HG02938 (cell line): ENCODE results near the gene C2CD3.
"Not testable (repeated sequence)": the region's sequence is repeated elsewhere in the genome, so short reads cannot be mapped to it uniquely, and the experiment has no call there.

Experiments used
- ATAC-seq: cut with Tn5 transposase; IDR thresholded peaks from one replicate; pipeline ENCODE4 v1.9.1; 2021; ENCODE audit warnings: mild to moderate bottlenecking, moderate library complexity; ENCODE audit not compliant: unreplicated experiment

C2CD3 gene

GRCh38 chr11:74069146-74070046 lies 101.4 kb downstream of the C2CD3 start:
- no peak for ATAC-seq

GRCh38 chr11:74066663-74067062 lies 104.1 kb downstream of the C2CD3 start:
- ATAC-seq: not testable (repeated sequence)

DNA sequence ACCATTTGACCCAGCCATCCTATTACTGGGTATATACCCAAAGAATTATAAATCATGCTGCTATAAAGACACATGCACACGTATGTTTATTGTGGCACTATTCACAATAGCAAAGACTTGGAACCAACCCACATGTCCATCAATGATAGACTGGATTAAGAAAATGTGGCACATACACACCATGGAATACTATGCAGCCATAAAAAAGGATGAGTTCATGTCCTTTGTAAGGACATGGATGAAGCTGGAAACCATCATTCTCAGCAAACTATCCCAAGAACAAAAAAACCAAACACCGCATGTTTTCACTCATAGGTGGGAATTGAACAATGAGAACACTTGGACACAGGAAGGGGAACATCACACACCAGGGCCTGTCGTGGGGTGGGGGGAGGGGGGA lies 105.3 kb downstream of the C2CD3 start:
- ATAC-seq: not testable (repeated sequence)

GRCh38 chr11:74063628-74064027 lies 107.2 kb downstream of the C2CD3 start:
- not testable (repeated sequence) for ATAC-seq

GRCh38 chr11:74061599-74061998 lies 109.2 kb downstream of the C2CD3 start:
- not testable (repeated sequence) for ATAC-seq

GRCh38 chr11:74057249-74058151 lies 113.3 kb downstream of the C2CD3 start:
- no peak for ATAC-seq

DNA sequence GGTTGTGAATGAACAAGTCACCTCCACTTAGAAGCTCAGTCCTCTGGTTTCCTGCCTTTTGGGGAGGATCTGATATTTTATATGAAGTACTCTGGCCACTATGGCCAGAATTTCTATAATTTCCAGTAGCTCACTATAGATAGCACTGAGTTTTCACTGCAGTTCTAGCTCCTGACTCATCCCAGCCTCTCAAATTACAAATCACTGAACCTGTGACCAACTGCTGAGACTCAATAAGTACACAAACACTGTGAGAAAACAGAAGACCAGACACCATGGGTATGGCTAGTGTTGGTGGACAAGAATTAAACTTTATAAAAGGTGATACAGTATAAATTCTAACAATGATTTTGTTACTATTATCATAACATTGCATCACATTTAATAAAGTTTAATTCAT lies 114.9 kb downstream of the C2CD3 start:
- no peak for ATAC-seq

GRCh38 chr11:74050465-74050864 lies 120.3 kb downstream of the C2CD3 start:
- ATAC-seq: no peak

GRCh38 chr11:74048993-74049392 lies 121.8 kb downstream of the C2CD3 start:
- no peak for ATAC-seq

GRCh38 chr11:74044538-74044937 lies 126.3 kb downstream of the C2CD3 start:
- no peak for ATAC-seq

DNA sequence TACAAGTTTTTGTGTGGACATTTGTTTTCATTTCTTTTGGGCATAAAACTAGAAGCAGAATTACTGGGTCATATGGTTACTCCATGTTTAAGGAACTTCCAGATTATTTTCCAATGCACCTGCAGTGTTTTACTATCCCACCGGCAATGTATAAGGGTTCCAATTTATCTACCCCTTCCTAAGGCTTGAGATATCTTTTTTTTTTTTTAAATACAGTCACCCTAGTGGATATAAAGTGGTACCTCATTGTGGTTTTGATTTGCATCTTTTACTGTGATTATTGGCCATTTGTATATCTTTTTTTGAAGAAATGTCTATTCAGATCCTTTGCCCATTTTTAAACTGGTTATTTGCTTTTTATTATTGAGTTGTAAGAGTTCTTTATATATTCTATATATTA lies 127.4 kb downstream of the C2CD3 start:
- ATAC-seq: no peak

- ATAC-seq: no peak
Observed at GRCh38 chr11:74037309-74037708, 133.5 kb downstream of the C2CD3 start.

DNA sequence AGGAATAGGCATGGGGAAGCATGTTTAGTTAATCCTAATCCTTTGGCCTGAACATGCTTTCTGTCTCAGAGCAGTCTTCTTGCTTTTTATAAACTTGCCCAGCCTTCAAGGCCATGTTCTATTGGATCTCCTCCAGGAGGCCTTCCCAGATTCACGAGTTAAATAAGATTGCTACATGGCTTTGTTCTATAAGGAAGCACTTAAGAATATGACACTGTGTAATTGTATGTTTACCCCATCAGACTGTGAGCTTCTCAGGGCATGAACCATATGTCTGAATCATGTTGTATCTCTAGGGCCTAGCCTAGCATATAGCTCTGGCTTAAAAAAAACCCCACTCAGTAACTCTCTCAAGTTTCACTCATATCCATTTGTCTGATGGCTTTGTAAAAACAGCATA lies 135.5 kb downstream of the C2CD3 start:
- ATAC-seq: no peak

DNA sequence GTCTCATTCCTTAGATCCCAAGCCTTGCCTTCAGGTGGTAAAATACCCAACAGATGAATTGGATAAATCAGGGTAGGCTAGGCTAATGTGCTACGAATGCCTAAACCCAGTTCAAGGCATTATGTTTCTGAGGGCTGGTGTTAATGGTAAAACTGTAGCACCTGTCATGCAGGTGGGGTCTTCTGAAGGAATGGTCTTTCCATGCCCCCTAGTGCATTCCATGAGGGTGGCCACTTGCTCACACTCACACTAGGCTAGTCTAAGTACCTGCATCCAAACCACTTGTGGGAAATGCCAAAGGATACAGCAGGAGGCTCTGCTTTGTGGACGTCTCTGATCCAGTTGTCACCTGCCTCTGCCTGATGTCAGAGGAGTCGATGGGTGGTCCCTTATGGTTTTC lies 137.8 kb downstream of the C2CD3 start:
- no peak for ATAC-seq

GRCh38 chr11:74030723-74031676 lies 139.8 kb downstream of the C2CD3 start:
- ATAC-seq: no peak

DNA sequence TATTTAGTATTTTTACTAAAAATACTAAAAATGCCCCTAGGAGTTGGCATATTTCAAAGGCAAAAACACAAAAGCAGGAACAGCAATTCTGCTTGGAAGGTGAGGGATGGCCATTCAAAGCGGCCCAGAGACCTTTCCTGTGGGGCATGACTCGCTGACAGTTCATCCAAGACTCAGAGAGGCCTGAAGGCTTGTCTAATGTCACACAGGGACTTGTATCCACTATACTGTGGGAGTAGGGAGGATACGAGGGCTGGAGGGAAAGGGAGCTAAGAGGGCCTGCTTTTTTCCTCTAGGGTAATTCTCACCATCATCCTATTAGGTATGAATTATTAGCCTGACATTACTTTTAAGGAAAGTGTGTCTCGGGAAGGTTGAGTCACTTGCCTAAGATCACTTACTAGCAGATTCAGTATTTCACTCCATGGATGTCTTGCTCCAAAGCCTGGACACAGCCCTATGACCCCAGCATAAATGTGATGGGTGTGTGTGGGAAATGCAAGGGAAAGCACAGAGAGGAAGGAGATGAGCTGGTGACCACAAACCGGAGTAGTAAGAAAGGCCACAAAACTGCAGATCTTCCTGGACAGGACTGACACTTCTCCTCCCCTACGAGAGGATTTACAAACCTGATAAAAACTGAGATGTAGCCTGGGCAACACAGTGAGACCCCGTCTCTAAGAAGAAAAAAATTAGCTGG lies 145.2 kb downstream of the C2CD3 start:
- no peak for ATAC-seq

DNA sequence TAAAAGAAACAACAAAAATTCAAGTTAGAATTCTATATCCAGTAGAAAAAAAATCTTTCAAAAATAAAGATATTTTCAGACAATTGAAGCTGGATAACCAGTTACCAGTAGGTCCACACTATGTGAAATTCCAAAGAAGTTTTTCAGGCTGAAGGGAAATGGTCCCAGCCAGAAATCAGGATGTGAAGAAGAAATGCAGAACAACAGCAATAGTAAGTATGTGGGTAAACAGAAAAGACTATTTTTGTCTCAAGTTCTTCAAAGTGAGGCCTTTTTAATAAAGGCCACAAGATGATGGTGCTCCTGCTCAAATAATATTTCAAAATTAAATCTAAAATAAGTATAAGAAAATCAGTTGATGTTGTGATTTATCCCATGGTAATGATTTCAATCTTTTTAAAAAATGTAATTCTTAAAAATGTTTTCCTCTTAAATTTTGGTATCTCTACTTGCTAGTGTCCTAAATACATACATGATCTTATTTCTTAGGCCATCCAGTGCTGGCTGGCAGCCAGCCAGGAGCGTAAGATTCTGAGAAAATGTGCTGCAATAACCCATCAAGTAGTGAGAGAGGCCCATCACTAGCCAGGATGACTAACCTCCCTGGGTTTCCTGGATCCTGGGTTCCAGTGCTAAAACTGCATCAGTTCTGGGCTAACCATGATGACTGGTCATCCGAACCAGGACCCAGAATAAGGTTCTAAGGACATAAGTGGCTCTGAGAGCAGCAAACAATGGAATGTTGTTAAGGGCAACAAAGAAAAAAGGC lies 146.4 kb downstream of the C2CD3 start:
- no peak for ATAC-seq

DNA sequence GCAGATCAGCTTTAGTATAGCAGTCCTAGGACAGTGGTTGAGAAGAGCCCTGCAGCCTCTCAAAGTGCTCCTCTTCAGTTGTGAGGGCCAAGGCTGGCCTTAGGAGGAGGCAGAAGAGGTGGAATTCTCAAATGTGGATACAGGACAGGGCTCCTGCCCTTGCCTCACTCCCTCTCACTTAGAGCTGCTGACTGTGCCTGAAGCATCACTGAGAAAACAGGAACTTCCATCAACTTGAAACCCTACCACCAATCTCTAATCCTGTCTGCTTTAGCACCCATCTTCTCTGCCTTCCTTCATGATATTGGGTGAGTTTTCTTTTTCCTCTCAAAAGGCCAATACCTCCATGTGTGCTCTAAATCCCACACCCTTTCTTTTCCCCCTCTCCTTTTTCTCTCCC lies 147.5 kb downstream of the C2CD3 start:
- no peak for ATAC-seq

DNA sequence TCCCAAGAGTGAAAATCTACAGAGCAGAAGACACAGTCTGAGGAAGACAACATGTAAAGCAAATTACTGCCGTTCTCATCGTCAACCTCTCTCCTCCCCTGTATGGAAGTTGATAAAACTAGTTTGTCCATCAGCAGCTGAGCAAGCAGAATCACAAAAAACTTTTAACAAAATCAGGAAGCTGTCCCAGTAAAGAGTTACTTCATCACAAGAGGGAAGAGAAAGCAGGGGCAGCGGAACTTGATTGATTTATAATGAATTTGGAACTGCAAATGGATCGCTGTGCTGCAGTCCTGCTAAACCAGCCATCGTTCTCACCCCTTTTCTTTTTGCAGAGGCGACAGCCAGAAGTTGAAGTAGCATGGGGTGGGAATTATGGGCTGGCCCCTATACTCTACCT lies 148.3 kb downstream of the C2CD3 start:
- ATAC-seq: no peak
